ENCODE results near the gene SORL1.

DNA sequence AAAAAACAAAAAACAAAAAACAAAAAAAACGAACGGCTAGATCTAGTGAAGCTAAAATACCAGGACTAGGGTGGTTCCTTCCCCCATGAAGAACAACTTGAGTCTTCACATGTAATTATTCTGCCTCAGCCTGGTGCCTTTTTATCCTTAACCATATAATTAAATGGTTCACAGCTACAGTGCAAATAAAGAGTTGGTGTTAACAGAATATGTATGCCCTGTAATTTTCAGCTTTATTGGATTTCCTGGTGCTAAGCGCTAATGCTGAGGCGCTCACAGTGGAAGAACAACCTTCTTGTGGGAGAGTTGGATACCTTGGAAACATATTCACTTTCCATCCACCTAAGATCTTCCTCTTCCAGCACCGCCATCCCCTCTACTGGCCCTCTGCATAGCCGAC, 159.1 kb downstream of the SORL1 start:
- TF ChIP-seq EZH2 (IDR thresholded peaks at IDR 0.05) (no peak), POLR2AphosphoS5 (IDR thresholded peaks at IDR 0.05; ENCODE audit: borderline replicate concordance, low read depth, low read length) (no peak), FOXP2 (optimal IDR thresholded peaks at IDR 0.05; ENCODE audit: control extremely low read depth, extremely low read length, insufficient read depth) (no peak)
